IMR-90 (cell line): ENCODE results near the gene GSTT2B. TPM values are rescaled to one million over a fixed set of nuclear protein-coding genes. Genes with fewer than 3 reads are reported as not detected.

Experiments
- ATAC-seq: fragments of 200-7000 bp; cut with Tn5 transposase; 2 replicates; pipeline ENCODE4 v1.9.1; 2020; ENCODE audit warnings: low read depth, mild to moderate bottlenecking, moderate library complexity
- BruUV-seq: library from RNA; stranded (reverse); fragments of 400-500 nt; replicated peaks from 2 replicates; lab custom pipeline; 2021; lab: Mats Ljungman, UMichigan
- CTCF ChIA-PET: fragments of 300-600 bp; formaldehyde crosslinking; extraction: SDS; loops from one replicate; lab custom pipeline; 2021; ENCODE audit warnings: antibody characterized with exemption; lab: Yijun Ruan, JAX
- POLR2A ChIA-PET: fragments of 300-600 bp; sonication (Branson Sonifier 250); formaldehyde crosslinking; loops from one replicate; lab custom pipeline; 2022; ENCODE audit warnings: antibody characterized with exemption; ENCODE audit not compliant: unreplicated experiment; lab: Charles Lee
- DNase-seq: peaks from one replicate; pipeline ENCODE4 v3.0.0; 2013
- H2AFZ ChIP-seq: replicated peaks from 2 replicates; pipeline ENCODE3; 2013; ENCODE audit warnings: low read length, mild to moderate bottlenecking; ENCODE audit not compliant: poor library complexity
- H2AK5ac ChIP-seq: 2 replicates; pipeline ENCODE4 v1.6.1; 2013; ENCODE audit warnings: low read depth, low read length, inconsistent platforms
- H2AK9ac ChIP-seq: replicated peaks from 2 replicates; pipeline ENCODE3; 2013; ENCODE audit warnings: mild to moderate bottlenecking, low read depth, low read length, moderate library complexity; ENCODE audit not compliant: poor library complexity
- H2BK120ac ChIP-seq: 2 replicates; pipeline ENCODE4 v1.6.1; 2013; ENCODE audit warnings: low read depth, low read length, inconsistent platforms
- H2BK15ac ChIP-seq: 3 replicates; pipeline ENCODE4 v1.6.1; 2013; ENCODE audit warnings: low read depth, low read length, inconsistent platforms
- H2BK20ac ChIP-seq: 2 replicates; pipeline ENCODE4 v1.6.1; 2013; ENCODE audit warnings: low read depth, mild to moderate bottlenecking, inconsistent platforms, low read length, moderate library complexity
- H2BK5ac ChIP-seq: 2 replicates; pipeline ENCODE4 v1.6.1; 2013; ENCODE audit warnings: mild to moderate bottlenecking, low read depth, low read length, inconsistent platforms; ENCODE audit not compliant: poor library complexity, severe bottlenecking
- H3K14ac ChIP-seq: replicated peaks from 2 replicates; pipeline ENCODE4 v1.6.1; 2013; ENCODE audit warnings: low read depth, low read length, inconsistent platforms
- H3K18ac ChIP-seq: 2 replicates; pipeline ENCODE4 v1.6.1; 2013; ENCODE audit warnings: low read depth, low read length, control low read depth
- H3K23ac ChIP-seq: 2 replicates; pipeline ENCODE4 v1.6.1; 2013; ENCODE audit warnings: low read depth, low read length, inconsistent platforms
- H3K27ac ChIP-seq: 2 replicates; pipeline ENCODE4 v1.5.1; 2013; ENCODE audit warnings: mild to moderate bottlenecking, control low read depth, low read length; ENCODE audit not compliant: insufficient read depth
- H3K27me3 ChIP-seq: 2 replicates; pipeline ENCODE4 v1.6.1; 2013; ENCODE audit warnings: low read length; ENCODE audit not compliant: control insufficient read depth, insufficient read depth
- H3K36me3 ChIP-seq: 2 replicates; pipeline ENCODE4 v1.6.1; 2013; ENCODE audit warnings: low read length, mixed read lengths; ENCODE audit not compliant: control insufficient read depth, insufficient read depth
- H3K4ac ChIP-seq: 2 replicates; pipeline ENCODE4 v1.6.1; 2013; ENCODE audit warnings: low read depth, low read length, inconsistent platforms
- H3K4me1 ChIP-seq: 2 replicates; pipeline ENCODE4 v1.6.1; 2013; ENCODE audit warnings: low read length, mixed read lengths; ENCODE audit not compliant: control insufficient read depth, insufficient read depth
- H3K4me2 ChIP-seq: 2 replicates; pipeline ENCODE4 v1.6.1; 2013; ENCODE audit warnings: low read depth, mild to moderate bottlenecking, control low read depth, low read length, moderate library complexity
- H3K4me3 ChIP-seq: 2 replicates; pipeline ENCODE4 v1.5.1; 2013; ENCODE audit warnings: low read depth, mild to moderate bottlenecking, control low read depth, low read length, moderate library complexity; ENCODE audit not compliant: insufficient read depth
- H3K56ac ChIP-seq: 2 replicates; pipeline ENCODE4 v1.6.1; 2013; ENCODE audit warnings: low read length, inconsistent platforms; ENCODE audit not compliant: insufficient read depth; ENCODE audit errors: extremely low read depth
- H3K79me1 ChIP-seq, 2 experiments: 2 replicates each; pipeline ENCODE4 v1.6.1; 2013; ENCODE audit warnings: low read length in 2 of 2, inconsistent platforms in 1 of 2, low read depth in 1 of 2
- H3K9ac ChIP-seq: 2 replicates; pipeline ENCODE4 v1.6.1; 2013; ENCODE audit warnings: low read depth, low read length, control low read depth
- H3K9me1 ChIP-seq: 2 replicates; pipeline ENCODE4 v1.6.1; 2013; ENCODE audit warnings: low read length, inconsistent platforms; ENCODE audit not compliant: insufficient read depth
- H3K9me3 ChIP-seq: 2 replicates; pipeline ENCODE4 v1.6.1; 2013; ENCODE audit warnings: low read length; ENCODE audit not compliant: control insufficient read depth, insufficient read depth
- H4K20me1 ChIP-seq: 2 replicates; pipeline ENCODE4 v1.6.1; 2013; ENCODE audit warnings: low read length, inconsistent platforms; ENCODE audit not compliant: insufficient read depth
- H4K5ac ChIP-seq: 2 replicates; pipeline ENCODE4 v1.6.1; 2013; ENCODE audit warnings: mild to moderate bottlenecking, low read depth, low read length, control low read depth
- H4K8ac ChIP-seq, 2 experiments: 2 replicates each; pipeline ENCODE4 v1.6.1; 2013; ENCODE audit warnings: low read depth in 2 of 2, low read length in 2 of 2, control low read depth in 1 of 2, inconsistent platforms in 1 of 2
- H4K91ac ChIP-seq: 2 replicates; pipeline ENCODE4 v1.6.1; 2013; ENCODE audit warnings: low read depth, low read length, inconsistent platforms; ENCODE audit not compliant: insufficient read depth
- BHLHE40 ChIP-seq: fragments of 150-350 bp; IDR thresholded peaks from 2 replicates; pipeline ENCODE4 v1.6.1; 2016; ENCODE audit warnings: mild to moderate bottlenecking, low read depth, low read length
- CEBPB ChIP-seq: IDR thresholded peaks from 2 replicates; pipeline ENCODE4 v1.6.1; 2012; ENCODE audit warnings: low read depth, low read length, improper control_type of control experiment
- CHD1 ChIP-seq: IDR thresholded peaks from 2 replicates; pipeline ENCODE4 v1.6.1; 2012; ENCODE audit warnings: low read depth, low read length, improper control_type of control experiment
- FOS ChIP-seq: fragments of 150-350 bp; IDR thresholded peaks from 2 replicates; pipeline ENCODE4 v1.6.1; 2016; ENCODE audit warnings: low read depth, low read length
- MAFK ChIP-seq: IDR thresholded peaks from 2 replicates; pipeline ENCODE4 v1.6.1; 2012; ENCODE audit warnings: low read depth, low read length, improper control_type of control experiment
- MAZ ChIP-seq: IDR thresholded peaks from 2 replicates; pipeline ENCODE4 v1.6.1; 2012; ENCODE audit warnings: low read depth, mild to moderate bottlenecking, low read length, improper control_type of control experiment, moderate library complexity, borderline replicate concordance
- MXI1 ChIP-seq: IDR thresholded peaks from 2 replicates; pipeline ENCODE4 v1.6.1; 2012; ENCODE audit warnings: low read depth, mild to moderate bottlenecking, low read length, moderate library complexity, borderline replicate concordance
- NFE2L2 ChIP-seq: fragments of 150-350 bp; IDR thresholded peaks from 2 replicates; pipeline ENCODE4 v1.6.1; 2016; ENCODE audit warnings: low read depth, mild to moderate bottlenecking, low read length
- POLR2A ChIP-seq: IDR thresholded peaks from 2 replicates; pipeline ENCODE4 v1.6.1; 2012; ENCODE audit warnings: mild to moderate bottlenecking, low read depth, low read length
- RAD21 ChIP-seq: IDR thresholded peaks from 2 replicates; pipeline ENCODE4 v1.6.1; 2012; ENCODE audit warnings: low read length, improper control_type of control experiment
- RCOR1 ChIP-seq: IDR thresholded peaks from 2 replicates; pipeline ENCODE4 v1.6.1; 2012; ENCODE audit warnings: mild to moderate bottlenecking, low read length, improper control_type of control experiment; ENCODE audit not compliant: insufficient replicate concordance
- RFX5 ChIP-seq: IDR thresholded peaks from 2 replicates; pipeline ENCODE4 v1.8.0; 2012; ENCODE audit warnings: low read depth, mild to moderate bottlenecking, low read length, moderate library complexity
- SMC3 ChIP-seq: fragments of 150-350 bp; IDR thresholded peaks from 2 replicates; pipeline ENCODE4 v1.6.1; 2016; ENCODE audit warnings: low read depth, mild to moderate bottlenecking, antibody characterized with exemption, low read length, moderate library complexity
- WGBS, 2 experiments: methylation state at CpG; one replicate each; pipeline versions ENCODE4 v1.1.5 to v1.1.7; 2013; ENCODE audit warnings: missing lambda C conversion rate in 2 of 2; ENCODE audit not compliant: insufficient read length in 1 of 2; ENCODE audit errors: extremely low coverage in 2 of 2; 5-methylcytosine and 5-hydroxymethylcytosine counted together
- dilution Hi-C: fragments of 300-500 bp; cut with HindIII; formaldehyde crosslinking; loops from one replicate; pipeline ENCODE4 v1.14.3; 2018; ENCODE audit warnings: low sequenced_read_pairs; ENCODE audit not compliant: unreplicated experiment
- in situ Hi-C: fragments of 300-500 bp; cut with MboI; formaldehyde crosslinking; loops from 3 replicates; pipeline ENCODE4 v1.14.3; 2019; ENCODE audit warnings: low sequenced_read_pairs, inconsistent platforms, mixed read lengths
- intact Hi-C: fragments of 100-400 bp; cut with micrococcal nuclease; formaldehyde crosslinking; loops from 2 replicates; pipeline ENCODE4 v1.10.0; 2022
- polyA plus RNA-seq, 3 experiments: library from polyadenylated mRNA; depleted of rRNA; stranded (reverse); fragments of >200 nt; gene quantifications; 2 replicates each; pipeline ENCODE4 v1.2.3, GENCODE V29; 2012; ENCODE audit warnings: low replicate concordance in 1 of 3
- total RNA-seq: library from RNA; depleted of rRNA; stranded (reverse); fragments of >200 nt; gene quantifications from 2 replicates; pipeline ENCODE4 v1.2.3, GENCODE V29; 2012
- TF ChIP-seq, protein P1 (sequence below): conservative IDR thresholded peaks from 2 replicates; pipeline ENCODE4 v1.5.1; 2012; ENCODE audit warnings: mild to moderate bottlenecking, low read depth, low read length, improper control_type of control experiment
- TF ChIP-seq, protein P2 (sequence below): fragments of 150-350 bp; IDR thresholded peaks from 2 replicates; pipeline ENCODE4 v1.6.1; 2017; ENCODE audit warnings: mild to moderate bottlenecking, antibody characterized with exemption, low read length, low read depth
- TF ChIP-seq, protein P3 (sequence below): fragments of 150-350 bp; IDR thresholded peaks from 2 replicates; pipeline ENCODE4 v1.6.1; 2016; ENCODE audit warnings: low read depth, mild to moderate bottlenecking, low read length, moderate library complexity, borderline replicate concordance

Gene GSTT2B
- total and polyA plus RNA-seq, 2 of the 4 experiments (the other 2 are of a cell fraction): 15.1 to 77.0 TPM

DNA sequence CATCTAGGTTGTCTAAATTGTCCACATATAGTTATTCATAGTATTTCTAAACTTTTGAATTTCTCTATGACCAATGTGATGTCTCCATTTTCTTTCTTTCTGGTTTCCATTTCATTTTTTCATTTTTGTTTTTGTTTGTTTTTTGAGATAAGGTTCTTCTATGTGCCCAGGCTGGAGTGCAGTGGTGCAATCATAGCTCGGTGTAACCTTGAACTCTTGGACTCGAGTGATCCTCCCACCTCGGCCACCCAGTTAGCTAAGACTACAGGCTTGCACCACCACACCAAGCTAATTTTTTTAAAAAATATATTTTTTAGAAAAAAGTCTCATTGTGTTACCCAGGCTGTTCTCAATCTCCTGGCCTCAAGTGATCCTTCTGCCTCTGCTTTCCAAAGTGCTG is 36.1 kb upstream of the GSTT2B start:
- Histone ChIP-seq H3K36me3 (no peaks in the 10 kb centered on the region), H3K27me3 (no peaks in the 10 kb centered on the region), H3K4me3 (no peak overlapping the region), H3K56ac (no peak overlapping the region), H2BK15ac (no peak overlapping the region), H2BK20ac (no peak overlapping the region), H3K79me1 (no peaks in the 10 kb centered on the region), H3K9me1 (no peaks in the 10 kb centered on the region), H3K23ac (no peak overlapping the region), H4K91ac (no peak overlapping the region), H3K27ac (no peak overlapping the region), H3K14ac (no peak overlapping the region), H2BK5ac (no peak overlapping the region), H3K4me1 (no peaks in the 10 kb centered on the region), H3K9ac (no peak overlapping the region), H3K4me2 (no peak overlapping the region), H4K8ac (no peak overlapping the region), H3K9me3 (no peaks in the 10 kb centered on the region), H4K20me1 (no peaks in the 10 kb centered on the region), H2AK5ac (no peak overlapping the region), H4K5ac (no peak overlapping the region), H2BK120ac (no peak overlapping the region), H2AFZ (no peak overlapping the region), H3K4ac (no peak overlapping the region), H2AK9ac (no peak overlapping the region), H3K18ac (no peak overlapping the region)
- no TSS peak for BruUV-seq
- in situ Hi-C loops: loop anchor here (5.0 kb wide), 1 partner anchor 175 kb away; no protein-coding TSS in a partner anchor
- TF ChIP-seq FOS (no peak), CHD1 (no peak), MXI1 (no peak), MAZ (no peak), NFE2L2 (no peak), BHLHE40 (no peak), MAFK (no peak), RCOR1 (no peak), POLR2A (no peak), RFX5 (no peak), SMC3 (no peak), CEBPB (no peak), RAD21 (no peak)
- TF ChIP-seq, protein P1, sequence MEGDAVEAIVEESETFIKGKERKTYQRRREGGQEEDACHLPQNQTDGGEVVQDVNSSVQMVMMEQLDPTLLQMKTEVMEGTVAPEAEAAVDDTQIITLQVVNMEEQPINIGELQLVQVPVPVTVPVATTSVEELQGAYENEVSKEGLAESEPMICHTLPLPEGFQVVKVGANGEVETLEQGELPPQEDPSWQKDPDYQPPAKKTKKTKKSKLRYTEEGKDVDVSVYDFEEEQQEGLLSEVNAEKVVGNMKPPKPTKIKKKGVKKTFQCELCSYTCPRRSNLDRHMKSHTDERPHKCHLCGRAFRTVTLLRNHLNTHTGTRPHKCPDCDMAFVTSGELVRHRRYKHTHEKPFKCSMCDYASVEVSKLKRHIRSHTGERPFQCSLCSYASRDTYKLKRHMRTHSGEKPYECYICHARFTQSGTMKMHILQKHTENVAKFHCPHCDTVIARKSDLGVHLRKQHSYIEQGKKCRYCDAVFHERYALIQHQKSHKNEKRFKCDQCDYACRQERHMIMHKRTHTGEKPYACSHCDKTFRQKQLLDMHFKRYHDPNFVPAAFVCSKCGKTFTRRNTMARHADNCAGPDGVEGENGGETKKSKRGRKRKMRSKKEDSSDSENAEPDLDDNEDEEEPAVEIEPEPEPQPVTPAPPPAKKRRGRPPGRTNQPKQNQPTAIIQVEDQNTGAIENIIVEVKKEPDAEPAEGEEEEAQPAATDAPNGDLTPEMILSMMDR: no peak
- TF ChIP-seq, protein P2, sequence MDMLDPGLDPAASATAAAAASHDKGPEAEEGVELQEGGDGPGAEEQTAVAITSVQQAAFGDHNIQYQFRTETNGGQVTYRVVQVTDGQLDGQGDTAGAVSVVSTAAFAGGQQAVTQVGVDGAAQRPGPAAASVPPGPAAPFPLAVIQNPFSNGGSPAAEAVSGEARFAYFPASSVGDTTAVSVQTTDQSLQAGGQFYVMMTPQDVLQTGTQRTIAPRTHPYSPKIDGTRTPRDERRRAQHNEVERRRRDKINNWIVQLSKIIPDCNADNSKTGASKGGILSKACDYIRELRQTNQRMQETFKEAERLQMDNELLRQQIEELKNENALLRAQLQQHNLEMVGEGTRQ: no peak
- TF ChIP-seq, protein P3, sequence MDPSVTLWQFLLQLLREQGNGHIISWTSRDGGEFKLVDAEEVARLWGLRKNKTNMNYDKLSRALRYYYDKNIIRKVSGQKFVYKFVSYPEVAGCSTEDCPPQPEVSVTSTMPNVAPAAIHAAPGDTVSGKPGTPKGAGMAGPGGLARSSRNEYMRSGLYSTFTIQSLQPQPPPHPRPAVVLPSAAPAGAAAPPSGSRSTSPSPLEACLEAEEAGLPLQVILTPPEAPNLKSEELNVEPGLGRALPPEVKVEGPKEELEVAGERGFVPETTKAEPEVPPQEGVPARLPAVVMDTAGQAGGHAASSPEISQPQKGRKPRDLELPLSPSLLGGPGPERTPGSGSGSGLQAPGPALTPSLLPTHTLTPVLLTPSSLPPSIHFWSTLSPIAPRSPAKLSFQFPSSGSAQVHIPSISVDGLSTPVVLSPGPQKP: no peak
- intact Hi-C loops: no loop called here
- WGBS, 2 experiments: no CpG with 5 or more reads among the region's 3 CpGs
- DNase-seq: no peak
- ChIA-PET POLR2A (no interaction called here), CTCF (interaction anchor here (0.7 kb wide), 1 partner anchor 1391 kb away, joined by 3 read pairs; no protein-coding TSS in a partner anchor)
- dilution Hi-C loops: no loop called here
- ATAC-seq: no peak
